GM23248 (cell line): ENCODE measurements around the gene OOSP3.

Experiments
- EZH2 ChIP-seq: fragments of 200-600 bp; sonication (generic); IDR thresholded peaks from 2 replicates; pipeline ENCODE4 v1.6.1; 2018; ENCODE audit warnings: antibody characterized with exemption, mild to moderate bottlenecking; ENCODE audit not compliant: insufficient read depth, poor library complexity, severe bottlenecking
- EZH2phosphoT487 ChIP-seq: fragments of 200-600 bp; sonication (generic); IDR thresholded peaks from 2 replicates; pipeline ENCODE4 v1.6.1; 2018; ENCODE audit warnings: antibody characterized with exemption, moderate library complexity, mild to moderate bottlenecking, low read depth; ENCODE audit not compliant: insufficient read depth

GRCh38 chr11:59901306-59901705 lies 22.7 kb downstream of the OOSP3 start:
- TF ChIP-seq EZH2 (no peak), EZH2phosphoT487 (no peak)
